ENCODE results near the gene SHANK2.

SHANK2 gene

DNA sequence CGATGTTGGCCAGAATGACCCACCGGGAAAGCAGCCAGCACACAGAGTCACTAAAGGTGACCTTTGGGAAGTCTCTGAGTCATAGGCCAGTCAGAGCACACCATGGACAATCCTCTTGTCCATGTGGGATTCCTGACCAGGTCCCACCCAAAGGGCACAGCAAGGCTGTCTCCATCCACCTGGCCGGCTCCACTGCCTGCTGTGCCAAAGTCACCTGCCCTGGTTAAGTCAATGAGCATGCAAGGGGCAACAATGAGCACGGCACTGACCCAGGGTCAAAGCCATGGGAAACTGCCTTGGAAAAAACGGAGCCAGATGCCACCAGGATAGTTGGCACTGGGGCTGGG lies 49.8 kb downstream of the SHANK2 start:
- no peak for DNase-seq (ENCODE audit: low read depth in 2 of 2)
